ENCODE results near the gene GASK1A. TPM values are rescaled to one million over a fixed set of nuclear protein-coding genes. Genes with fewer than 3 reads are reported as not detected.

GASK1A gene
- total RNA-seq, 1 donor from 2014 or later: 2.1 TPM

DNA sequence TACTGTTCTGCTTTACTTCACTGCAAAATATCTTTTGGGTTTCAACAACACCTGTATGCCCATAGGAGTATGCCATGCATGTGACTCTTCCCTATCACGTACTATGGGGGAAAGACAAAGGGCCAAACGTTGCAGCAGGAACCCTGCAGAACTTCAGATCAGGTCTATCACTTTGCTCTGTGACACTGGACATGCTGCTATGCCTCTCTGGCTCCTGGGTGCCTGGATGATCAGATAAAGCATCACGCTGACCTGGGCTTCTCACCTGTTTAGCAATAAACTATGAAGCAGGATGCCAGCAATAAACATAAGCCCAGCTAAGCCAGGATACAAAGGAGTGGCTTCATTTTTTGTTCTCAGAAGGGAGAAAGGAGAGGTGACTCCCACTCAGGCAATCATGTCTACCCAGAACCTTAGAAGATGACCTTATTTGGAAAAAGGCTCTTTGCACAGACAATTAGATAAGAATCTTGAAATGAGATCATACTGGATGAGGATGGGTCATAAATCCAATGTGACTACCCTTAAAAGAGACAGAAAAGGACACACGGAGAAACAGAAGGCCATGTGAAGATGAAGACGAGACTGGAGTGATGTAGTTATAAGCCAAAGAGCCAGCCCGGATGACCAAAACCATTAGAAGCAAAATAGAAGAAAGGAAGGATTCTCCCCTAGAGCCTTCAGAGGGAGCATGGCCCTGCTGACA lies 107.5 kb downstream of the GASK1A start:
- Mint-ChIP-seq H3K36me3 (ENCODE audit: low read depth) (peaks cover 3% of the 10 kb centered on the region), H3K27ac (ENCODE audit: unreplicated experiment) (no peak overlapping the region), H3K4me3 (no peak overlapping the region), H3K4me1 (no peaks in the 10 kb centered on the region), H3K27me3 (ENCODE audit: low read depth) (no peaks in the 10 kb centered on the region), H3K9me3 (no peaks in the 10 kb centered on the region)
- no peak for TF ChIP-seq CTCF (conservative IDR thresholded peaks at IDR 0.05)
- no peak for DNase-seq (ENCODE audit: low read depth, low spot score)

DNA sequence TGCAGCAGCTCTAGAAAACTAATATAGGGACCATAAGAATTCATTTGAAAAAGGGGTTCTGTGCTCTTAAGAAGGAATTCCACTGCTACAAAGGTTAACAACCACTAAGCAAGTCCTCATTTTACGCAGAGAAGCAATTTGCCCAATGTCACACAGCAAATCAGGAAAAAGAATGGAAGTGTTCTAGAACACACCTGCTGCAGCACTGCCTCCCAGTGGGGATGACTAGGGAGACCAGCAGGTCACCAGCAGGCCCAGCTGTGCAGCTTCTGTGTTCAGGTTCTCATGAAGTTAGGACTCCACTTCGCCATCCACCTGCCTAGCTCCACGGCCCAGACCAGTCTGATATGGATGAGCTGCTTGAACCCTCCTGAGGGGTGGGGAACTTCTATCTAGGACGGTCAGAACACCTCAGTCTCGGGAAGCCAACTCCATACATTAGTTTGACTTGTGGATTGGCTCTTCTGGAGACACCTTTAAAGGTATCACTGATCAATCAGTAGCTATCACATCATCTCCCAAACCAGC lies 108.2 kb downstream of the GASK1A start:
- H3K4me3 Mint-ChIP-seq: no peak overlapping the region
- H3K27ac Mint-ChIP-seq (ENCODE audit: unreplicated experiment): no peak overlapping the region

DNA sequence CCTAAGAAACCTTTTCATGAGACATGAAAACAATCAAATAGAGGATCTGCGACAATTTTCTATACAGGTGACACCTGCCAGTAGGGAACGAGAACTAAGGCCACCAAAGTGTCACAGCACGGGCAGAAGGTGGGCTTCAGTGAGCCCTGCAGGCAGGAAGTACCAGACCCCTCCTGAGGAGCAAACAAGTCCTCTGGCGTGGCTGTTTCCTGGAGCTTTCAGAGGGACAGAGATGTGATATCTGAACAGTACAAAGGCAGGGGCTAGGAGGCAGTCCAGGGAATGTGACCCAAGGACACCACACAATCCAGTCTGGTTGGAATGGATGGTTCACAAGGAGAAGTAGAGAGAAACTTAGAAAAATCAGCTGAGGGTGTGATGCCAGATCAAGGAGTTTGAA lies 110.0 kb downstream of the GASK1A start:
- Mint-ChIP-seq H3K36me3 (ENCODE audit: low read depth) (peaks cover 3% of the 10 kb centered on the region), H3K4me3 (no peak overlapping the region), H3K27ac (ENCODE audit: unreplicated experiment) (no peak overlapping the region), H3K9me3 (no peaks in the 10 kb centered on the region), H3K4me1 (no peaks in the 10 kb centered on the region), H3K27me3 (ENCODE audit: low read depth) (no peaks in the 10 kb centered on the region)
- no peak for DNase-seq (ENCODE audit: low read depth, low spot score)
- TF ChIP-seq CTCF (conservative IDR thresholded peaks at IDR 0.05): no peak

More for the DNA sequence above, 108.2 kb downstream of the GASK1A start:
- Mint-ChIP-seq H3K36me3 (ENCODE audit: low read depth) (peaks cover 3% of the 10 kb centered on the region), H3K27me3 (ENCODE audit: low read depth) (no peaks in the 10 kb centered on the region), H3K4me1 (no peaks in the 10 kb centered on the region), H3K9me3 (no peaks in the 10 kb centered on the region)
- DNase-seq (ENCODE audit: low read depth, low spot score): no peak
- no peak for TF ChIP-seq CTCF (conservative IDR thresholded peaks at IDR 0.05)

GRCh38 chr3:43090238-43090637 lies 111.1 kb downstream of the GASK1A start:
- H3K9me3 Mint-ChIP-seq: no peaks in the 10 kb centered on the region
- peaks cover 3% of the 10 kb centered on the region for H3K36me3 Mint-ChIP-seq (ENCODE audit: low read depth)
- H3K4me3 Mint-ChIP-seq: no peak overlapping the region
- H3K4me1 Mint-ChIP-seq: no peaks in the 10 kb centered on the region
- no peaks in the 10 kb centered on the region for H3K27me3 Mint-ChIP-seq (ENCODE audit: low read depth)
- no peak for TF ChIP-seq CTCF (conservative IDR thresholded peaks at IDR 0.05)
- DNase-seq (ENCODE audit: low read depth, low spot score): no peak
- no peak overlapping the region for H3K27ac Mint-ChIP-seq (ENCODE audit: unreplicated experiment)

DNA sequence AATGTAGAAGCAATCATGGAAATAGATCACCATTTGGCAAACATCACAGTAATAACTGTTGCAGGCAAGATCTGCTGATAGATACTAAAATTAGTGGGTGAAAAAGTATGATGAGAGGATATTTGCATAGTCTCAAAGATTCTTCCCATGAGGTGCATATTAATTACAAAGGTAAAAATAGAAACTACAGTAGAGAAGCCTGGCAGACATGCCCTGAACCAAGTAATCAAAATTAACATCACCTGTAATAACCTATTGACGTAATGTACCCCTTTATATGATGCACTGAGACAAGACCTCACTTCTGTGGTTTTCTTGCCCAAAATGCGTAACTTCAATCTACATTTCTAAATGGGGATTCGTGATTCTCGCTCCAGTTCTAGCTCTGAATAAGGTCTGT lies 112.4 kb downstream of the GASK1A start:
- no peak overlapping the region for H3K27ac Mint-ChIP-seq (ENCODE audit: unreplicated experiment)
- no peaks in the 10 kb centered on the region for H3K9me3 Mint-ChIP-seq
- no peaks in the 10 kb centered on the region for H3K4me1 Mint-ChIP-seq
- no peak overlapping the region for H3K4me3 Mint-ChIP-seq
- TF ChIP-seq CTCF (conservative IDR thresholded peaks at IDR 0.05): no peak
- H3K27me3 Mint-ChIP-seq (ENCODE audit: low read depth): no peaks in the 10 kb centered on the region
- no peak for DNase-seq (ENCODE audit: low read depth, low spot score)
- no peaks in the 10 kb centered on the region for H3K36me3 Mint-ChIP-seq (ENCODE audit: low read depth)

All from neural crest cell (in vitro differentiated cells).